ENCODE measurements around the gene TMCO4. TPM values are rescaled to one million over a fixed set of nuclear protein-coding genes. Genes with fewer than 3 reads are reported as not detected.
A peak's percentile ranks its signal among the peaks of the same experiment; 100 is the strongest.

Gene TMCO4
- total and polyA plus RNA-seq, 2 donors (not counting 1 experiment from before 2014, with no cell fraction given): 12.5 to 24.3 TPM

- Histone ChIP-seq H4K20me1 (ENCODE audit: control insufficient read depth, extremely low read depth, insufficient read depth, low read length) (peaks cover 2% of the 10 kb centered on the region), H3K9ac (ENCODE audit: insufficient read depth, low read length) (no peak overlapping the region), H3K4me2 (ENCODE audit: extremely low read depth, insufficient read depth, low read length) (no peak overlapping the region), H3K4me1 (ENCODE audit: control insufficient read depth, extremely low read depth, insufficient read depth, low read length) (no peaks in the 10 kb centered on the region), H3K4me3 (replicated peaks in 1 of 4; ENCODE audit: control extremely low read depth in 1 of 4, insufficient read depth in 1 of 4, low read depth in 3 of 4, low read length in 4 of 4) (no peak overlapping the region), H3K36me3 (ENCODE audit: control insufficient read depth, insufficient read depth, low read length) (peaks cover 7% of the 10 kb centered on the region), H3K9me3 (ENCODE audit: control insufficient read depth, insufficient read depth, low read depth, low read length) (no peaks in the 10 kb centered on the region), H3K27me3 (ENCODE audit: control insufficient read depth, insufficient read depth, low read length) (peaks cover 36% of the 10 kb centered on the region), H3K79me2 (ENCODE audit: control insufficient read depth, insufficient read depth, low read length) (no peaks in the 10 kb centered on the region), H2AFZ (ENCODE audit: low read length) (no peak overlapping the region), H3K27ac (ENCODE audit: insufficient read depth, low read length) (no peak overlapping the region)
- no peak for TF ChIP-seq EZH2 (IDR thresholded peaks at IDR 0.05; ENCODE audit: low read length, missing control alignments)
- no peak for TF ChIP-seq CTCF (conservative IDR thresholded peaks at IDR 0.05 in 1 of 2, IDR thresholded peaks at IDR 0.05 in 1 of 2; ENCODE audit: low read depth in 1 of 2, low read length in 2 of 2)
- no peak for DNase-seq (ENCODE audit: low read depth in 2 of 2)
These were observed 137.4 kb downstream of the TMCO4 start for GRCh38 chr1:19662313-19662712.

- H3K4me1 ChIP-seq (ENCODE audit: control insufficient read depth, extremely low read depth, insufficient read depth, low read length): no peaks in the 10 kb centered on the region
- peak; percentile 26 to 68 for DNase-seq (ENCODE audit: low read depth in 2 of 2)
- peaks cover 32% of the 10 kb centered on the region for H3K27me3 ChIP-seq (ENCODE audit: control insufficient read depth, insufficient read depth, low read length)
- H2AFZ ChIP-seq (ENCODE audit: low read length): no peak overlapping the region
- H3K9ac ChIP-seq (ENCODE audit: insufficient read depth, low read length): no peak overlapping the region
- H3K79me2 ChIP-seq (ENCODE audit: control insufficient read depth, insufficient read depth, low read length): no peaks in the 10 kb centered on the region
- H3K36me3 ChIP-seq (ENCODE audit: control insufficient read depth, insufficient read depth, low read length): peaks cover 7% of the 10 kb centered on the region
- TF ChIP-seq CTCF (conservative IDR thresholded peaks at IDR 0.05 in 1 of 2, IDR thresholded peaks at IDR 0.05 in 1 of 2; ENCODE audit: low read depth in 1 of 2, low read length in 2 of 2) (peak; percentile 45 to 61), EZH2 (IDR thresholded peaks at IDR 0.05; ENCODE audit: low read length, missing control alignments) (no peak)
- no peak overlapping the region for H3K4me3 ChIP-seq (replicated peaks in 1 of 4; ENCODE audit: control extremely low read depth in 1 of 4, insufficient read depth in 1 of 4, low read depth in 3 of 4, low read length in 4 of 4)
- no peak overlapping the region for H3K4me2 ChIP-seq (ENCODE audit: extremely low read depth, insufficient read depth, low read length)
- H4K20me1 ChIP-seq (ENCODE audit: control insufficient read depth, extremely low read depth, insufficient read depth, low read length): peaks cover 2% of the 10 kb centered on the region
- no peaks in the 10 kb centered on the region for H3K9me3 ChIP-seq (ENCODE audit: control insufficient read depth, insufficient read depth, low read depth, low read length)
- no peak overlapping the region for H3K27ac ChIP-seq (ENCODE audit: insufficient read depth, low read length)
These were observed 137.9 kb downstream of the TMCO4 start for GRCh38 chr1:19661721-19662228.

- no peak overlapping the region for H3K27ac ChIP-seq (ENCODE audit: insufficient read depth, low read length)
- peaks cover 8% of the 10 kb centered on the region for H3K36me3 ChIP-seq (ENCODE audit: control insufficient read depth, insufficient read depth, low read length)
- H3K4me1 ChIP-seq (ENCODE audit: control insufficient read depth, extremely low read depth, insufficient read depth, low read length): peaks cover 9% of the 10 kb centered on the region
- H2AFZ ChIP-seq (ENCODE audit: low read length): no peak overlapping the region
- H4K20me1 ChIP-seq (ENCODE audit: control insufficient read depth, extremely low read depth, insufficient read depth, low read length): peaks cover 2% of the 10 kb centered on the region
- H3K4me2 ChIP-seq (ENCODE audit: extremely low read depth, insufficient read depth, low read length): no peak overlapping the region
- H3K9me3 ChIP-seq (ENCODE audit: control insufficient read depth, insufficient read depth, low read depth, low read length): no peaks in the 10 kb centered on the region
- H3K27me3 ChIP-seq (ENCODE audit: control insufficient read depth, insufficient read depth, low read length): peaks cover 2% of the 10 kb centered on the region
- H3K9ac ChIP-seq (ENCODE audit: insufficient read depth, low read length): no peak overlapping the region
- no peak for DNase-seq (ENCODE audit: low read depth in 2 of 2)
- H3K79me2 ChIP-seq (ENCODE audit: control insufficient read depth, insufficient read depth, low read length): peaks cover 18% of the 10 kb centered on the region
- no peak overlapping the region for H3K4me3 ChIP-seq (replicated peaks in 1 of 4; ENCODE audit: control extremely low read depth in 1 of 4, insufficient read depth in 1 of 4, low read depth in 3 of 4, low read length in 4 of 4)
- TF ChIP-seq EZH2 (IDR thresholded peaks at IDR 0.05; ENCODE audit: low read length, missing control alignments) (no peak), CTCF (conservative IDR thresholded peaks at IDR 0.05 in 1 of 2, IDR thresholded peaks at IDR 0.05 in 1 of 2; ENCODE audit: low read depth in 1 of 2, low read length in 2 of 2) (no peak)
These were observed 141.5 kb downstream of the TMCO4 start for GRCh38 chr1:19658186-19658585.

Data from fibroblast of lung (primary cell).